Ovary (tissue), 1 donor: ENCODE measurements around the gene PID1.

ENCODE experiments used
- EP300 ChIP-seq: sonication (generic); formaldehyde crosslinking; IDR thresholded peaks from one replicate; pipeline ENCODE4 v1.6.1; 2017; ENCODE audit warnings: antibody characterized with exemption
- POLR2A ChIP-seq: fragments of 450-650 bp; IDR thresholded peaks from one replicate; pipeline ENCODE4 v1.6.1; 2017; ENCODE audit warnings: antibody characterized with exemption, mild to moderate bottlenecking, moderate library complexity

DNA sequence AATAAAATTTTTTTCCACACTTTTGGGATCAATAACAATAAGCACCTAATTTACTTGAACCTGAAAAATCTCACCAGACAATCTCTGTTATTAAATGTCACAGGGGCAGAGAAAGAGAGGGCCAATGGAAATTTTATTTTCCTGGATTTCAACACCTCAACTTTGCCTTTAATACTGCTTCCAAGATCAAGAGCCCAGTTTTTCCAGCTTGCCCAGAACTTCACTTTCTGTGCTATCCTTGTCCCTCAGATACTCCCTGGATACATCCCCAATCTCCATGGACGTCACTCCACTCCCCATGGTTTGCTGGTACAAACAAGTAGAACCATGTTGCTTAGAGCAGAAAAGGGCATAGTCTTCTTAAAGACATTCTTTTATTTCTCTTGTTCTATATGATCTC, 29.3 kb upstream of the PID1 start:
- TF ChIP-seq POLR2A (no peak), EP300 (no peak)
